ENCODE results near the gene HERC4.

DNA sequence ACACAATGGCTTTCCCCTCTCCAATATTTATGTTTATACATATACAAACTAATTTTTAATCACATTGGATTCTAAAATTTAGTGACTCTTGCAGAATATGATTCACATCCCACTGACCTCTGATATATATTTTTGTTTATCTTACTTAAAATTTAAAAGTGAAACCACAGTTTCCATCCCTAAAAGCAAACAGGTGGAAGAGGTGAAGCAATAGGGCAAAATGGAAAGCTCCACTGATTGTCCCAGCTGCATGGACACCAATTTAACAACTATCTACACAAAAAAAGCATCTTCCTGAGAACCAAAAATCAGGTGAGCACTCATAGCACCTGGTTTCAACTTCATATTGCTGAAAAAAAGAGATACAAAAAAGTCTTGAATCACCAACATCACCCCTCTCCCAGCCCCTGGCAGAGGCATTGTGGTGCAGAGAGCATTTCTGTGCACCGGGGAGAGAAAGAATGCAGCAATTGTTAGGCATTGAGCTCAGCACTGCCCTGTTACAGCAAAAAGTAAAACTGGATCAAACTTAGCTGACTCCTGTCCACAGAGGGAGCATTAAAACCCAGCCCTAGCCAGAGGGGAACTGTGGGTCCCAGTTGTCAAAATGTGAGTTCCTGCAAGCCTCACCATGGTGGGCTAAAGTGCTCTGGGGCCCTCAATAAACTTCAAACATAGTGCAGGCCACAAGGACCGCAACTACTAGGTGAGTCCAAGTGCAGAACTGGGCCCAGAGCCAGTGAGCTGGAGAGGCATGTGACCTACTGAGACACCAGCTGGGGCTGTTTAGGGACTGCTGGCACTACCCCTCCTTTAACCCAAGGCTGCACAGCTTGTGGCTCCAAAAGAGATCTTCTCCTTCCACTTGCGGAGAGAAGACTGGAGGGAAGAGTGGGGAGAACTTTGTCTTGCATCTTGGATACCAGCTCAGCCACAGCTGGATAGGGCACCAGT lies 98.5 kb downstream of the HERC4 start:
- TF ChIP-seq, protein P1, sequence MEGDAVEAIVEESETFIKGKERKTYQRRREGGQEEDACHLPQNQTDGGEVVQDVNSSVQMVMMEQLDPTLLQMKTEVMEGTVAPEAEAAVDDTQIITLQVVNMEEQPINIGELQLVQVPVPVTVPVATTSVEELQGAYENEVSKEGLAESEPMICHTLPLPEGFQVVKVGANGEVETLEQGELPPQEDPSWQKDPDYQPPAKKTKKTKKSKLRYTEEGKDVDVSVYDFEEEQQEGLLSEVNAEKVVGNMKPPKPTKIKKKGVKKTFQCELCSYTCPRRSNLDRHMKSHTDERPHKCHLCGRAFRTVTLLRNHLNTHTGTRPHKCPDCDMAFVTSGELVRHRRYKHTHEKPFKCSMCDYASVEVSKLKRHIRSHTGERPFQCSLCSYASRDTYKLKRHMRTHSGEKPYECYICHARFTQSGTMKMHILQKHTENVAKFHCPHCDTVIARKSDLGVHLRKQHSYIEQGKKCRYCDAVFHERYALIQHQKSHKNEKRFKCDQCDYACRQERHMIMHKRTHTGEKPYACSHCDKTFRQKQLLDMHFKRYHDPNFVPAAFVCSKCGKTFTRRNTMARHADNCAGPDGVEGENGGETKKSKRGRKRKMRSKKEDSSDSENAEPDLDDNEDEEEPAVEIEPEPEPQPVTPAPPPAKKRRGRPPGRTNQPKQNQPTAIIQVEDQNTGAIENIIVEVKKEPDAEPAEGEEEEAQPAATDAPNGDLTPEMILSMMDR (IDR thresholded peaks at IDR 0.05) = no peak
- no peak for TF ChIP-seq ESRRA (CRISPR knock-in tag; IDR thresholded peaks at IDR 0.05; ENCODE audit: borderline replicate concordance)
- TF ChIP-seq, protein P2, sequence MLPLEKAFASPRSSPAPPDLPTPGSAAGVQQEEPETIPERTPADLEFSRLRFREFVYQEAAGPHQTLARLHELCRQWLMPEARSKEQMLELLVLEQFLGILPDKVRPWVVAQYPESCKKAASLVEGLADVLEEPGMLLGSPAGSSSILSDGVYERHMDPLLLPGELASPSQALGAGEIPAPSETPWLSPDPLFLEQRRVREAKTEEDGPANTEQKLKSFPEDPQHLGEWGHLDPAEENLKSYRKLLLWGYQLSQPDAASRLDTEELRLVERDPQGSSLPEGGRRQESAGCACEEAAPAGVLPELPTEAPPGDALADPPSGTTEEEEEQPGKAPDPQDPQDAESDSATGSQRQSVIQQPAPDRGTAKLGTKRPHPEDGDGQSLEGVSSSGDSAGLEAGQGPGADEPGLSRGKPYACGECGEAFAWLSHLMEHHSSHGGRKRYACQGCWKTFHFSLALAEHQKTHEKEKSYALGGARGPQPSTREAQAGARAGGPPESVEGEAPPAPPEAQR (CRISPR knock-in tag; IDR thresholded peaks at IDR 0.05) = no peak
- TF ChIP-seq, protein P3, sequence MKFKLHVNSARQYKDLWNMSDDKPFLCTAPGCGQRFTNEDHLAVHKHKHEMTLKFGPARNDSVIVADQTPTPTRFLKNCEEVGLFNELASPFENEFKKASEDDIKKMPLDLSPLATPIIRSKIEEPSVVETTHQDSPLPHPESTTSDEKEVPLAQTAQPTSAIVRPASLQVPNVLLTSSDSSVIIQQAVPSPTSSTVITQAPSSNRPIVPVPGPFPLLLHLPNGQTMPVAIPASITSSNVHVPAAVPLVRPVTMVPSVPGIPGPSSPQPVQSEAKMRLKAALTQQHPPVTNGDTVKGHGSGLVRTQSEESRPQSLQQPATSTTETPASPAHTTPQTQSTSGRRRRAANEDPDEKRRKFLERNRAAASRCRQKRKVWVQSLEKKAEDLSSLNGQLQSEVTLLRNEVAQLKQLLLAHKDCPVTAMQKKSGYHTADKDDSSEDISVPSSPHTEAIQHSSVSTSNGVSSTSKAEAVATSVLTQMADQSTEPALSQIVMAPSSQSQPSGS (CRISPR knock-in tag; IDR thresholded peaks at IDR 0.05; ENCODE audit: borderline replicate concordance, low read depth) = no peak
- no peak for TF ChIP-seq IRF2 (CRISPR knock-in tag; IDR thresholded peaks at IDR 0.05; ENCODE audit: borderline replicate concordance, low read depth)
- TF ChIP-seq SP1 (CRISPR knock-in tag; conservative IDR thresholded peaks at IDR 0.05) = no peak
- TF ChIP-seq, protein P4, sequence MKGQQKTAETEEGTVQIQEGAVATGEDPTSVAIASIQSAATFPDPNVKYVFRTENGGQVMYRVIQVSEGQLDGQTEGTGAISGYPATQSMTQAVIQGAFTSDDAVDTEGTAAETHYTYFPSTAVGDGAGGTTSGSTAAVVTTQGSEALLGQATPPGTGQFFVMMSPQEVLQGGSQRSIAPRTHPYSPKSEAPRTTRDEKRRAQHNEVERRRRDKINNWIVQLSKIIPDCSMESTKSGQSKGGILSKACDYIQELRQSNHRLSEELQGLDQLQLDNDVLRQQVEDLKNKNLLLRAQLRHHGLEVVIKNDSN (CRISPR knock-in tag; IDR thresholded peaks at IDR 0.05) = no peak
- no peak for TF ChIP-seq JUN (CRISPR knock-in tag; IDR thresholded peaks at IDR 0.05)
- TF ChIP-seq FOXP1 (CRISPR knock-in tag; IDR thresholded peaks at IDR 0.05; ENCODE audit: borderline replicate concordance) = no peak
- no peak for TF ChIP-seq SMAD3 (CRISPR knock-in tag; IDR thresholded peaks at IDR 0.05; ENCODE audit: borderline replicate concordance)

Measured in WTC11 (cell line).